GM23338 (cell line): ENCODE measurements around the gene CBFA2T3. TPM values are rescaled to one million over a fixed set of nuclear protein-coding genes. Genes with fewer than 3 reads are reported as not detected.

Source experiments
- ATAC-seq: fragments of 200-7000 bp; cut with Tn5 transposase; 3 replicates; pipeline ENCODE4 v1.9.1; 2020
- DNase-seq: peaks from one replicate; pipeline ENCODE4 v3.0.0-alpha.2; 2015; ENCODE audit warnings: low spot score
- H2AFZ ChIP-seq: fragments of 200-600 bp; sonication (generic); 2 replicates; pipeline ENCODE4 v1.8.0; 2016; ENCODE audit warnings: antibody characterized with exemption, mild to moderate bottlenecking, moderate library complexity
- H3F3A ChIP-seq: fragments of 200-600 bp; sonication (generic); replicated peaks from 2 replicates; pipeline ENCODE4 v1.8.0; 2017; ENCODE audit warnings: antibody characterized with exemption, mixed run types, low read depth
- H3K27ac ChIP-seq: fragments of 200-600 bp; sonication (generic); 2 replicates; pipeline ENCODE4 v1.6.1; 2016; ENCODE audit warnings: low read depth
- H3K27me3 ChIP-seq: fragments of 200-600 bp; sonication (generic); 2 replicates; pipeline ENCODE4 v1.8.0; 2016; ENCODE audit warnings: mild to moderate bottlenecking, mixed run types, moderate library complexity; ENCODE audit not compliant: insufficient read depth
- H3K36me3 ChIP-seq: fragments of 200-600 bp; sonication (generic); 2 replicates; pipeline ENCODE4 v1.8.0; 2016; ENCODE audit warnings: mild to moderate bottlenecking; ENCODE audit not compliant: insufficient read depth
- H3K4me1 ChIP-seq: fragments of 200-600 bp; sonication (generic); 2 replicates; pipeline ENCODE4 v1.8.0; 2016; ENCODE audit warnings: mild to moderate bottlenecking, moderate library complexity; ENCODE audit not compliant: insufficient read depth
- H3K4me2 ChIP-seq: fragments of 200-600 bp; sonication (generic); 2 replicates; pipeline ENCODE4 v1.7.1; 2017; ENCODE audit warnings: mixed run types
- H3K4me3 ChIP-seq: fragments of 200-600 bp; sonication (generic); 2 replicates; pipeline ENCODE4 v1.6.1; 2016; ENCODE audit warnings: mixed run types
- H3K79me2 ChIP-seq: fragments of 200-600 bp; sonication (generic); replicated peaks from 2 replicates; pipeline ENCODE4 v1.8.0; 2017; ENCODE audit warnings: mild to moderate bottlenecking; ENCODE audit not compliant: insufficient read depth
- H3K9me2 ChIP-seq: fragments of 200-600 bp; sonication (generic); 2 replicates; pipeline ENCODE4 v1.8.0; 2017; ENCODE audit not compliant: insufficient read depth
- H4K20me1 ChIP-seq: fragments of 200-600 bp; sonication (generic); replicated peaks from 2 replicates; pipeline ENCODE4 v1.8.0; 2017; ENCODE audit warnings: mild to moderate bottlenecking; ENCODE audit not compliant: insufficient read depth
- H3K27ac Mint-ChIP-seq: 2 replicates; pipeline ENCODE4 v1.8.0; 2020; ENCODE audit warnings: inconsistent platforms, mild to moderate bottlenecking, moderate library complexity, mixed read lengths
- H3K27me3 Mint-ChIP-seq: 3 replicates; pipeline ENCODE4 v1.8.0; 2022; ENCODE audit warnings: low read depth, mild to moderate bottlenecking, moderate library complexity, mixed read lengths, inconsistent platforms; ENCODE audit not compliant: insufficient read depth, poor library complexity
- H3K36me3 Mint-ChIP-seq: 3 replicates; pipeline ENCODE4 v1.8.0; 2021; ENCODE audit warnings: low read depth, mild to moderate bottlenecking, inconsistent platforms, moderate library complexity, mixed read lengths
- H3K4me1 Mint-ChIP-seq: 3 replicates; pipeline ENCODE4 v1.8.0; 2020; ENCODE audit warnings: mild to moderate bottlenecking, inconsistent platforms, mixed read lengths
- H3K4me3 Mint-ChIP-seq: 3 replicates; pipeline ENCODE4 v1.8.0; 2021; ENCODE audit warnings: moderate library complexity, mild to moderate bottlenecking, inconsistent platforms, mixed read lengths
- H3K9me3 Mint-ChIP-seq: 3 replicates; pipeline ENCODE4 v1.8.0; 2020; ENCODE audit warnings: moderate library complexity, mild to moderate bottlenecking, inconsistent platforms, mixed read lengths
- CREB1 ChIP-seq: fragments of 250-450 bp; sonication (Bioruptor Pico); IDR thresholded peaks from 2 replicates; pipeline ENCODE4 v1.5.0; 2020; ENCODE audit warnings: low read depth, mild to moderate bottlenecking, moderate library complexity
- EZH2phosphoT487 ChIP-seq: fragments of 200-600 bp; sonication (generic); IDR thresholded peaks from one replicate; pipeline ENCODE4 v1.8.1; 2018; ENCODE audit warnings: antibody characterized with exemption; ENCODE audit not compliant: unreplicated experiment
- POLR2AphosphoS5 ChIP-seq: IDR thresholded peaks from 2 replicates; pipeline ENCODE4 v1.6.1; 2016; ENCODE audit warnings: antibody characterized with exemption, low read depth
- polyA plus RNA-seq: library from polyadenylated mRNA; unstranded; fragments of >200 nt; fragmentation: Nextera tagmentation; extraction: Ambion mirVana; gene quantifications from 2 replicates; pipeline ENCODE4 v1.2.1, GENCODE V29; 2016
- total RNA-seq: library from RNA; depleted of rRNA; stranded (reverse); fragments of >200 nt; shearing (Covaris generic); gene quantifications from 2 replicates; pipeline ENCODE4 v1.2.3, GENCODE V29; 2014
- TF ChIP-seq, protein P1 (sequence below), 2 experiments: fragments of 200-600 bp in 1 of 2; sonication (generic) in 1 of 2; conservative IDR thresholded peaks; 2 replicates each; pipeline versions ENCODE4 v1.5.1 to v1.6.1; 2016 to 2017; ENCODE audit warnings: antibody characterized with exemption in 2 of 2, low read depth in 2 of 2, mild to moderate bottlenecking in 2 of 2, moderate library complexity in 1 of 2
- TF ChIP-seq, protein P2 (sequence below): fragments of 250-450 bp; sonication (Bioruptor Pico); IDR thresholded peaks from 2 replicates; pipeline ENCODE4 v1.5.0; 2020; ENCODE audit warnings: mild to moderate bottlenecking, moderate library complexity

The CBFA2T3 gene
- total and polyA plus RNA-seq, 2 experiments from 2014 or later = 0.87 to 1.5 TPM

DNA sequence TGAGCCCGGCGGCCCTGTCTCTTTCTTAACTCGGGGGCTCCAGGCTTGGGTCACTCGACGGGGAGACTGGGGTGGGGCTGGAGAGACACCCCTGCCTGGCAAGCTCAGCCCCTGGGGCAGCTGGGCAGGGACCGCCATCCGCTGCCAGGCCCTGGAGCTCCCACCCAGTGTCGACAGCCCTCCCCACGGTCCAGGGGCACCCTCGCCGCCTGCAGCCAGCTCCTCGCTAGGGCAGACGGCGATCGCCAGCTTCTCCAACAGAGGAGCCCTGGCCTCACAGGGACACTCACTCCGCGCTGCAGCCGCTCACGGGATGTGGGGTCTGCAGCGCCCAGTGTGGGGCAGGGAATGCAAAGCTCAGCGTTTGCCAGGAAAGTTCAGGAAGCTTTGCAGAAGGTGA, 149.3 kb downstream of the CBFA2T3 start:
- DNase-seq = no peak
- no peaks in the 10 kb centered on the region for H3F3A ChIP-seq
- no peaks in the 10 kb centered on the region for H3K9me2 ChIP-seq
- H3K36me3 ChIP-seq = no peaks in the 10 kb centered on the region
- H3K4me3 ChIP-seq = no peak overlapping the region
- no peak overlapping the region for H3K27ac ChIP-seq
- peaks cover 3% of the 10 kb centered on the region; the same call in 2 of the 3 replicates for H3K36me3 Mint-ChIP-seq
- no peaks in the 10 kb centered on the region for H3K79me2 ChIP-seq
- H3K4me1 Mint-ChIP-seq = no peaks in the 10 kb centered on the region; the same call in 2 of the 3 replicates
- H3K27me3 Mint-ChIP-seq = peaks cover 5% of the 10 kb centered on the region
- no peaks in the 10 kb centered on the region for H3K27me3 ChIP-seq
- H3K27ac Mint-ChIP-seq = no peak overlapping the region
- H3K4me1 ChIP-seq = no peaks in the 10 kb centered on the region
- no peak for ATAC-seq
- H3K4me3 Mint-ChIP-seq = no peak overlapping the region
- H4K20me1 ChIP-seq = no peaks in the 10 kb centered on the region
- H2AFZ ChIP-seq = no peak overlapping the region
- H3K4me2 ChIP-seq = no peak overlapping the region
- H3K9me3 Mint-ChIP-seq = no peaks in the 10 kb centered on the region; the same call in 2 of the 3 replicates
- TF ChIP-seq EZH2phosphoT487 (no peak), CREB1 (CRISPR knock-in tag) (no peak), POLR2AphosphoS5 (no peak)
- TF ChIP-seq, protein P1, sequence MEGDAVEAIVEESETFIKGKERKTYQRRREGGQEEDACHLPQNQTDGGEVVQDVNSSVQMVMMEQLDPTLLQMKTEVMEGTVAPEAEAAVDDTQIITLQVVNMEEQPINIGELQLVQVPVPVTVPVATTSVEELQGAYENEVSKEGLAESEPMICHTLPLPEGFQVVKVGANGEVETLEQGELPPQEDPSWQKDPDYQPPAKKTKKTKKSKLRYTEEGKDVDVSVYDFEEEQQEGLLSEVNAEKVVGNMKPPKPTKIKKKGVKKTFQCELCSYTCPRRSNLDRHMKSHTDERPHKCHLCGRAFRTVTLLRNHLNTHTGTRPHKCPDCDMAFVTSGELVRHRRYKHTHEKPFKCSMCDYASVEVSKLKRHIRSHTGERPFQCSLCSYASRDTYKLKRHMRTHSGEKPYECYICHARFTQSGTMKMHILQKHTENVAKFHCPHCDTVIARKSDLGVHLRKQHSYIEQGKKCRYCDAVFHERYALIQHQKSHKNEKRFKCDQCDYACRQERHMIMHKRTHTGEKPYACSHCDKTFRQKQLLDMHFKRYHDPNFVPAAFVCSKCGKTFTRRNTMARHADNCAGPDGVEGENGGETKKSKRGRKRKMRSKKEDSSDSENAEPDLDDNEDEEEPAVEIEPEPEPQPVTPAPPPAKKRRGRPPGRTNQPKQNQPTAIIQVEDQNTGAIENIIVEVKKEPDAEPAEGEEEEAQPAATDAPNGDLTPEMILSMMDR (conservative IDR thresholded peaks at IDR 0.05; ENCODE audit: low read depth in 2 of 2) = no peak
- TF ChIP-seq, protein P2, sequence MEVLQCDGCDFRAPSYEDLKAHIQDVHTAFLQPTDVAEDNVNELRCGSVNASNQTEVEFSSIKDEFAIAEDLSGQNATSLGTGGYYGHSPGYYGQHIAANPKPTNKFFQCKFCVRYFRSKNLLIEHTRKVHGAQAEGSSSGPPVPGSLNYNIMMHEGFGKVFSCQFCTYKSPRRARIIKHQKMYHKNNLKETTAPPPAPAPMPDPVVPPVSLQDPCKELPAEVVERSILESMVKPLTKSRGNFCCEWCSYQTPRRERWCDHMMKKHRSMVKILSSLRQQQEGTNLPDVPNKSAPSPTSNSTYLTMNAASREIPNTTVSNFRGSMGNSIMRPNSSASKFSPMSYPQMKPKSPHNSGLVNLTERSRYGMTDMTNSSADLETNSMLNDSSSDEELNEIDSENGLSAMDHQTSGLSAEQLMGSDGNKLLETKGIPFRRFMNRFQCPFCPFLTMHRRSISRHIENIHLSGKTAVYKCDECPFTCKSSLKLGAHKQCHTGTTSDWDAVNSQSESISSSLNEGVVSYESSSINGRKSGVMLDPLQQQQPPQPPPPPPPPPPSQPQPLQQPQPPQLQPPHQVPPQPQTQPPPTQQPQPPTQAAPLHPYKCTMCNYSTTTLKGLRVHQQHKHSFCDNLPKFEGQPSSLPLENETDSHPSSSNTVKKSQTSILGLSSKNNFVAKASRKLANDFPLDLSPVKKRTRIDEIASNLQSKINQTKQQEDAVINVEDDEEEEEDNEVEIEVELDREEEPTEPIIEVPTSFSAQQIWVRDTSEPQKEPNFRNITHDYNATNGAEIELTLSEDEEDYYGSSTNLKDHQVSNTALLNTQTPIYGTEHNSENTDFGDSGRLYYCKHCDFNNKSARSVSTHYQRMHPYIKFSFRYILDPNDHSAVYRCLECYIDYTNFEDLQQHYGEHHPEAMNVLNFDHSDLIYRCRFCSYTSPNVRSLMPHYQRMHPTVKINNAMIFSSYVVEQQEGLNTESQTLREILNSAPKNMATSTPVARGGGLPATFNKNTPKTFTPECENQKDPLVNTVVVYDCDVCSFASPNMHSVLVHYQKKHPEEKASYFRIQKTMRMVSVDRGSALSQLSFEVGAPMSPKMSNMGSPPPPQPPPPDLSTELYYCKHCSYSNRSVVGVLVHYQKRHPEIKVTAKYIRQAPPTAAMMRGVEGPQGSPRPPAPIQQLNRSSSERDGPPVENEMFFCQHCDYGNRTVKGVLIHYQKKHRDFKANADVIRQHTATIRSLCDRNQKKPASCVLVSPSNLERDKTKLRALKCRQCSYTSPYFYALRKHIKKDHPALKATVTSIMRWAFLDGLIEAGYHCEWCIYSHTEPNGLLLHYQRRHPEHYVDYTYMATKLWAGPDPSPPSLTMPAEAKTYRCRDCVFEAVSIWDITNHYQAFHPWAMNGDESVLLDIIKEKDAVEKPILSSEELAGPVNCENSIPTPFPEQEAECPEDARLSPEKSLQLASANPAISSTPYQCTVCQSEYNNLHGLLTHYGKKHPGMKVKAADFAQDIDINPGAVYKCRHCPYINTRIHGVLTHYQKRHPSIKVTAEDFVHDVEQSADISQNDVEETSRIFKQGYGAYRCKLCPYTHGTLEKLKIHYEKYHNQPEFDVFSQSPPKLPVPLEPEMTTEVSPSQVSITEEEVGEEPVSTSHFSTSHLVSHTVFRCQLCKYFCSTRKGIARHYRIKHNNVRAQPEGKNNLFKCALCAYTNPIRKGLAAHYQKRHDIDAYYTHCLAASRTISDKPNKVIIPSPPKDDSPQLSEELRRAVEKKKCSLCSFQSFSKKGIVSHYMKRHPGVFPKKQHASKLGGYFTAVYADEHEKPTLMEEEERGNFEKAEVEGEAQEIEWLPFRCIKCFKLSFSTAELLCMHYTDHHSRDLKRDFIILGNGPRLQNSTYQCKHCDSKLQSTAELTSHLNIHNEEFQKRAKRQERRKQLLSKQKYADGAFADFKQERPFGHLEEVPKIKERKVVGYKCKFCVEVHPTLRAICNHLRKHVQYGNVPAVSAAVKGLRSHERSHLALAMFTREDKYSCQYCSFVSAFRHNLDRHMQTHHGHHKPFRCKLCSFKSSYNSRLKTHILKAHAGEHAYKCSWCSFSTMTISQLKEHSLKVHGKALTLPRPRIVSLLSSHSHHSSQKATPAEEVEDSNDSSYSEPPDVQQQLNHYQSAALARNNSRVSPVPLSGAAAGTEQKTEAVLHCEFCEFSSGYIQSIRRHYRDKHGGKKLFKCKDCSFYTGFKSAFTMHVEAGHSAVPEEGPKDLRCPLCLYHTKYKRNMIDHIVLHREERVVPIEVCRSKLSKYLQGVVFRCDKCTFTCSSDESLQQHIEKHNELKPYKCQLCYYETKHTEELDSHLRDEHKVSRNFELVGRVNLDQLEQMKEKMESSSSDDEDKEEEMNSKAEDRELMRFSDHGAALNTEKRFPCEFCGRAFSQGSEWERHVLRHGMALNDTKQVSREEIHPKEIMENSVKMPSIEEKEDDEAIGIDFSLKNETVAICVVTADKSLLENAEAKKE = no peak
